ENCODE measurements around the gene XYLT1.

XYLT1 gene

DNA sequence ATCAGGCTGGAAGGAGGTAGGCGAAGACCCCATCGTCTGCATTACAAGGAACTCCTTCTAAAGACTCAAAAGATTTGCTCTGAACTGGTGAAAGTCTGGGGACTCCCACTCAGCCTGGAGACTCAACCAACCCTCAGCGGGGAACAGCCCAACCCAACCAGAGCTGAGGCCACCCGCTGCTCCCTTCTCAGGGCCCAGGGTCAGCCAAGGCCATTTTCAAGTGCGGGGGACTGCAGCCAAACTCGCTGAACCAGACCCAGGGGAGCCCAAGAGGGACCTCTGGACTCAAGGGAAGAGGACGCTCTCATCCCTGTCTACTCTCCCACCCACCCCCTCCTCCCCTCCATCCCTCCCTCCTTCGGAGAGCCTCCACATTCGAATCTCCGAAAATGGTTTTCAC is 24.1 kb downstream of the XYLT1 start:
- in situ Hi-C loops (cut with MboI; ENCODE audit: low sequenced_read_pairs, unreplicated experiment): no loop called here
- TF ChIP-seq, protein P1, sequence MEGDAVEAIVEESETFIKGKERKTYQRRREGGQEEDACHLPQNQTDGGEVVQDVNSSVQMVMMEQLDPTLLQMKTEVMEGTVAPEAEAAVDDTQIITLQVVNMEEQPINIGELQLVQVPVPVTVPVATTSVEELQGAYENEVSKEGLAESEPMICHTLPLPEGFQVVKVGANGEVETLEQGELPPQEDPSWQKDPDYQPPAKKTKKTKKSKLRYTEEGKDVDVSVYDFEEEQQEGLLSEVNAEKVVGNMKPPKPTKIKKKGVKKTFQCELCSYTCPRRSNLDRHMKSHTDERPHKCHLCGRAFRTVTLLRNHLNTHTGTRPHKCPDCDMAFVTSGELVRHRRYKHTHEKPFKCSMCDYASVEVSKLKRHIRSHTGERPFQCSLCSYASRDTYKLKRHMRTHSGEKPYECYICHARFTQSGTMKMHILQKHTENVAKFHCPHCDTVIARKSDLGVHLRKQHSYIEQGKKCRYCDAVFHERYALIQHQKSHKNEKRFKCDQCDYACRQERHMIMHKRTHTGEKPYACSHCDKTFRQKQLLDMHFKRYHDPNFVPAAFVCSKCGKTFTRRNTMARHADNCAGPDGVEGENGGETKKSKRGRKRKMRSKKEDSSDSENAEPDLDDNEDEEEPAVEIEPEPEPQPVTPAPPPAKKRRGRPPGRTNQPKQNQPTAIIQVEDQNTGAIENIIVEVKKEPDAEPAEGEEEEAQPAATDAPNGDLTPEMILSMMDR (IDR thresholded peaks at IDR 0.05; ENCODE audit: borderline replicate concordance, control extremely low read depth, extremely low read depth, insufficient read depth, missing control alignments): no peak

DNA sequence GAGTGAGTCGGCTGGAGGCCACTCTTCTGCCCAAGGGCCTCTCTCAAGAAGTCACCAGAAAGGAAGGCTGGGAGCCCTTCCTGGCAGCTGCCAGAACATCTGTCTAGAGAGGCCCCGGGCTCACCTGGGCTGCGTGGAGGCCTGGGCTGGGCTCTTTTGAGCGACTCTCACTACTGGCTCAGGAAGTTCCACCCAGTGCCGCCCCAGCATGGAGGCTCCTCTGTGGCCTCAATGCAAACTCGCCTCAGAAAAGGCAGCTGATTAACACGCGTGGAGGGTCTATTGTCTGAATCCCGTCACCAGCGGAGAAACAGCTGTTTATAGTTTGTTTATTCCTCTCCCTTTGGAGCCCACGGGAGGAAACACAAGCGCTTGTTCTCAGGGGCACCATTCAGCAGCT is 25.3 kb downstream of the XYLT1 start:
- TF ChIP-seq, protein P1 (IDR thresholded peaks at IDR 0.05; ENCODE audit: borderline replicate concordance, control extremely low read depth, extremely low read depth, insufficient read depth, missing control alignments): no peak
- DNase-seq (ENCODE audit: low spot score): no peak
- in situ Hi-C loops (cut with MboI; ENCODE audit: low sequenced_read_pairs, unreplicated experiment): no loop called here

More for the DNA sequence above, 24.1 kb downstream of the XYLT1 start:
- no peak for DNase-seq (ENCODE audit: low spot score)

DNA sequence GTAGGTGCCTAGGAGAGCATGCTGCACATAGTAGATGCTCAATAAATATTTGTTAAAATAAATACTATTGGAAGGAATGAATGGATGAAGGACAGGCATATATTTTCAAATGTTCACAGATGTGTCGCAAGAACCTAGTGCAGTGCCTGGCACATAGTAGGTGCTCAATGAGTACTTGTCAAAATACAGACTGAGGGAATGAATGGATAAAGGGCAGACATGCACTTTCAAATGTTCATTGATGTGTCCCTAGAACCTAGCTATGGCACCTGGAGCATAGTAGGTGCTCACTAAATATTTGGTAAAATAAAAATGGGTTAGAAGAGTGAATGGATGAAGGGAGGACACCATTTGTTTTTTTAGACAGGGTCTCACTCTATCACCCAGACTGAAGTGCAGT is 26.1 kb downstream of the XYLT1 start:
- TF ChIP-seq, protein P1 (IDR thresholded peaks at IDR 0.05; ENCODE audit: borderline replicate concordance, control extremely low read depth, extremely low read depth, insufficient read depth, missing control alignments): no peak
- DNase-seq (ENCODE audit: low spot score): no peak
- in situ Hi-C loops (cut with MboI; ENCODE audit: low sequenced_read_pairs, unreplicated experiment): no loop called here

DNA sequence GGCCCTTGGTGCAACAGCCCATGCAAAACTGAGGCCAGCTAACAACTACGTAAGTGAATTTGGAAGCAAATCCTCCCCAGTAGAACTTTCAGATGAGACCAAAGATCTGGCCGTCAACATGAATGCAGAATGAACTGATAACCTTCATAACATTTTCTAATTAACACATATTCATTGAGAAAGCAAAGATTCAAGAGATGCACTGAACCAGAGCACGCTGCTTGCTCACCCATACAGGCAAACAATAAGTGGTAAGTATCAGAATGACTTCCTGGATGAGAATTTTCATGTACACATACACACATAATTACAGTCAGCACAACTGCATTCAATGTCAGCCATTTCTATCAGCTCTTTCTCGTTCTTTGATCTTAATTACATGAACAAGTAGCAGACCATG is 30.6 kb downstream of the XYLT1 start:
- TF ChIP-seq, protein P1 (IDR thresholded peaks at IDR 0.05; ENCODE audit: borderline replicate concordance, control extremely low read depth, extremely low read depth, insufficient read depth, missing control alignments): no peak
- DNase-seq (ENCODE audit: low spot score): peak; percentile 45
- in situ Hi-C loops (cut with MboI; ENCODE audit: low sequenced_read_pairs, unreplicated experiment): no loop called here

DNA sequence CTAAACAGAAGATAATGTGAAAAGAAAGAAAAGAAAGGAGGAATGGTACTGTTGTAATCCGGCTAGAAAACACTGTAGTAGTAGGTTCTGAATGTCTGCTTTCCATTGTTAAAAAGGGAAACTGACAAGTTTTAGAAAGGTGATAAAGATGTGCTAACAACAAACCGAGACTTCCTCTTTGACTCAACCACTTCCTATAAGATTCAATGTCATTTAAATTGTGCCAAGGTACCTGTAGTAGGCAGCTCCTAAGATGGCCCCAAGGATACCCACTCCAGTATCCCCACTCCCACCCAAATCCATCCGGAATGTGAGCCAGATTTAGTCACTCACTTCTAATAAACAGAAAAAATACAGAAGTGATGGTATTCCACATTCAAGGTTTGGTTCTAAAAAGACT is 31.2 kb downstream of the XYLT1 start:
- in situ Hi-C loops (cut with MboI; ENCODE audit: low sequenced_read_pairs, unreplicated experiment): no loop called here
- TF ChIP-seq, protein P1 (IDR thresholded peaks at IDR 0.05; ENCODE audit: borderline replicate concordance, control extremely low read depth, extremely low read depth, insufficient read depth, missing control alignments): no peak

DNA sequence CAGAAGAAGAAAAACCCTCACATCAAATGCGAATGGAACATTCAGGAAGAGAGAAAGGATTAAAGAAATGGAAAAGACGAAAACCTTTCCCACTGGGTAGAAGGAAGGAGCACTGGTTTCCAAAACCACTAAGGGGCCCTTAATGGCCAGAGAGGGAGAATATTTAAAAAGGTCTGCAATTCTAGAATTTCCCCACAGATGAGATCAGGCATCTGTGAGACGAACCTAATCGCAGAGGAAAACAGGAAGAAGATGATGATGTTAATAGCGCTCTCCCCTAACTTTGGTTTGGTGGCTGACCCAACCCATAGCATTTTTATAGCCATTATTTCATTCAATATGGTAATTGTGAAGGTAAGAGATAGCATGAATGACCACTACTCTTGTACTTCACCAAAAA is 32.8 kb downstream of the XYLT1 start:
- TF ChIP-seq, protein P1 (IDR thresholded peaks at IDR 0.05; ENCODE audit: borderline replicate concordance, control extremely low read depth, extremely low read depth, insufficient read depth, missing control alignments): no peak
- in situ Hi-C loops (cut with MboI; ENCODE audit: low sequenced_read_pairs, unreplicated experiment): no loop called here
- no peak for DNase-seq (ENCODE audit: low spot score)

More for the DNA sequence above, 31.2 kb downstream of the XYLT1 start:
- peak; percentile 34 for DNase-seq (ENCODE audit: low spot score)
